D721Med (cell line): ENCODE results near the gene ULBP1.
A peak's percentile ranks its signal among the peaks of the same experiment; 100 is the strongest.
"Not testable (repeated sequence)": the region's sequence is repeated elsewhere in the genome, so short reads cannot be mapped to it uniquely, and the experiment has no call there.

ENCODE experiments used
- DNase-seq: peaks from one replicate; pipeline ENCODE4 v3.0.0; 2011; ENCODE audit warnings: low spot score; ENCODE audit not compliant: insufficient read length
- FAIRE-seq: peaks from 2 replicates; lab custom pipeline; 2011; peaks lifted over from hg19 to GRCh38; lab: Jason Lieb, UNC
- TF ChIP-seq, protein P1 (sequence below): IDR thresholded peaks from 2 replicates; pipeline ENCODE4 v1.5.1; 2012; ENCODE audit warnings: mild to moderate bottlenecking, control low read depth; ENCODE audit not compliant: insufficient read depth; ENCODE audit errors: missing control alignments

Gene ULBP1

DNA sequence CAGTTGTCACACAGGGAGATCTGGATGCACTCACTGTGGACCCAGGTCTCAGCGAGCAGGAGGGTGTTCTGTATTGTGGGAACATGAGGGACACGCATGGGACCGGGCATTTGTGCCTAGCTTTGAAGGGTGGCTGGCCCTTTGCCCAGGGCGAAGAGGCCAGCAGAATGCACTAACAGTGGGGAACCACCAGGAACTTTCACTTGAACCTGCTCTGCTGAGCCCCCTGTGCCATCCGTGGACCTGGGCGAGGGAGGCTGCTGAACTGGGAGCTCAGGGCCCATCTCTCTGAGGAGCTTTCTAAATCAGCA, 23.1 kb upstream of the ULBP1 start:
- TF ChIP-seq, protein P1, sequence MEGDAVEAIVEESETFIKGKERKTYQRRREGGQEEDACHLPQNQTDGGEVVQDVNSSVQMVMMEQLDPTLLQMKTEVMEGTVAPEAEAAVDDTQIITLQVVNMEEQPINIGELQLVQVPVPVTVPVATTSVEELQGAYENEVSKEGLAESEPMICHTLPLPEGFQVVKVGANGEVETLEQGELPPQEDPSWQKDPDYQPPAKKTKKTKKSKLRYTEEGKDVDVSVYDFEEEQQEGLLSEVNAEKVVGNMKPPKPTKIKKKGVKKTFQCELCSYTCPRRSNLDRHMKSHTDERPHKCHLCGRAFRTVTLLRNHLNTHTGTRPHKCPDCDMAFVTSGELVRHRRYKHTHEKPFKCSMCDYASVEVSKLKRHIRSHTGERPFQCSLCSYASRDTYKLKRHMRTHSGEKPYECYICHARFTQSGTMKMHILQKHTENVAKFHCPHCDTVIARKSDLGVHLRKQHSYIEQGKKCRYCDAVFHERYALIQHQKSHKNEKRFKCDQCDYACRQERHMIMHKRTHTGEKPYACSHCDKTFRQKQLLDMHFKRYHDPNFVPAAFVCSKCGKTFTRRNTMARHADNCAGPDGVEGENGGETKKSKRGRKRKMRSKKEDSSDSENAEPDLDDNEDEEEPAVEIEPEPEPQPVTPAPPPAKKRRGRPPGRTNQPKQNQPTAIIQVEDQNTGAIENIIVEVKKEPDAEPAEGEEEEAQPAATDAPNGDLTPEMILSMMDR = no peak
- no peak for DNase-seq
- no peak for FAIRE-seq

DNA sequence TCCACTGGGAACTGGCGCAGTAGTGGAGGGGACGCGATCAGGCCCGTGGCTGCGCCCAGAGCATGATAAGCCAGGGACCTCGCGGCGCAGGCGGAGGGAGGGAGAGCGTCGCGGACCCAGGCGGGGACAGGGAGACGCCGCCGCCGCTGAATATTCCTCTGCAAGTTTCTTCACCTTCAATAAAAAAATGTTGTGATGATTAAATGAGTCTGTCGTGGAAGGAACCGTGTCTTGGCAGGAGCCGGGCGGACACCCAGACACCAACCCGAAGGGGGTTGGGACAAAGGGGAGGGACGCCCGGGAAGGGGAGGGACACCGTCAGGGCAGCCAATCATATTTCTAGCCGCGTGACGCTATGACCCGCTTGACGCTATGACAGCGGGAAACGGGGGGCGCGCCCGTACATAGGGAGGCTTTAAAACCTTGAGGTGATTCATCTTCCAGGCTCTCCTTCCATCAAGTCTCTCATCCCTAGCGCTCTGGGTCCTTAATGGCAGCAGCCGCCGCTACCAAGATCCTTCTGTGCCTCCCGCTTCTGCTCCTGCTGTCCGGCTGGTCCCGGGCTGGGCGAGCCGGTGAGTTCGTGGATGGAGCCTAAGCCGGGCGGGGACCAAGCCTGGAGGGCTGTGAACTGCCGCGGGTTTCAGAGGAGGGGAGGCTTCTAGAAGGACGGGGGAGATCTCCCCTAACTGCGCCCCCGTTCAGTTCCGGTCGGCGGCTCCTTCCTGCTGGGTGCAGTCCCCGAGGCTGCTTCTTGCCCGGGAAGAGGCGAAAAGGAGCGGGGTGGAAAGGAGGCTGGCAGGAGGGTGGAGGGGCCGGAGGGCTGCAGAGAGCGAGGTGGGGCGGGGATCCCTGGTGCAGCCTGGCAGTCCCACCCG, 21.9 kb upstream of the ULBP1 start, which contains the start of gene ULBP2:
TSS of gene ULBP2 (plus strand) at position 432 of the 878 bp plus-strand sequence. CDS start at position 491, 59 bp downstream.
- TF ChIP-seq, protein P1 = no peak
- FAIRE-seq = no peak

DNA sequence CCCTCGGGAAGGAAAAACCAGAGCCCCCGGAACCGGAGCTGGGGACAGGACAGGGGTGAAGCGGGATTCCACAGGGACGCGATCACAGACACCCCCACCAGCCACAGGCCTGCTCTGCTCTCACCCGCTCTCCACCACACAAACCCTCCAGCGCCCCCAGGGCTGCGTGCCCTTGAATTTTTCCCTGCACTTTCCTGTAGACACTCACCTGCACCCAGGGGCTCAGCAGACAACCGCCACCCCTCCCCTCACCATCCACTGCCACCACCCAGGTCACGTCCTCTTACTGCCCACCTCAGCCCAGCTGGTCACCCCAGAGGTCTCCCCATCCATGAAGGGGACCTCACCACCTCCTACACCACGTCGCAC, 21.3 kb upstream of the ULBP1 start:
- DNase-seq (no peak), FAIRE-seq (no peak)
- TF ChIP-seq, protein P1 = no peak

More for the DNA sequence above, 21.9 kb upstream of the ULBP1 start, which contains the start of gene ULBP2:
- peak; percentile 92 for DNase-seq

DNA sequence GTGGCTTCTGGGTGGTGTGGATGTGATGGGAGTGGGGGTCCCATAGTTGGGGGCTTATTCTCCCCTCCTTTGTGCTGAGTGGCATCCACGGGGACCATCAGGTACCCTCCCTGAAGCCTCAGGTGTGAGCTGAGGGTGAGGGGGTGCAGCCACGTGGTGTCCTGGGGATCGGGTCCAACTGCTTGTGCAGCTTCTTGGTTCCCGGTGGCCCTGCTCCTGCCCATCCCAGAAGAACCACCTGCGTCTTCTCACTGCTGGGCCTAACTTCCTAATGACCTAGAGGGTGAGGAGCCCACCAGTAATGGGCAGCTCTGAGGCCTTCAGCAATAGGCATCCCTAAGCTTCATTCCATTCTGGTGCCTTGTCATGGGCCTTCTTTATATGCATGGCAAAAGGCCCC, 20.4 kb upstream of the ULBP1 start:
- not testable (repeated sequence) for FAIRE-seq

DNA sequence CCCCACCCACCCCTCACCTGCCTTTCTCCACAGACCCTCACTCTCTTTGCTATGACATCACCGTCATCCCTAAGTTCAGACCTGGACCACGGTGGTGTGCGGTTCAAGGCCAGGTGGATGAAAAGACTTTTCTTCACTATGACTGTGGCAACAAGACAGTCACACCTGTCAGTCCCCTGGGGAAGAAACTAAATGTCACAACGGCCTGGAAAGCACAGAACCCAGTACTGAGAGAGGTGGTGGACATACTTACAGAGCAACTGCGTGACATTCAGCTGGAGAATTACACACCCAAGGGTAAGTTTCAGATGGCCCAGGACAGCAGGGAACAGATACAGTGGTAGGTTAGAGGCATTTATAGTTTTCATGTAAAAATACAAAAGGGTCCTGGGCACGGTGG, 18.5 kb upstream of the ULBP1 start:
- not testable (repeated sequence) for FAIRE-seq, DNase-seq

More for the DNA sequence above, 20.4 kb upstream of the ULBP1 start:
- DNase-seq = not testable (repeated sequence)

DNA sequence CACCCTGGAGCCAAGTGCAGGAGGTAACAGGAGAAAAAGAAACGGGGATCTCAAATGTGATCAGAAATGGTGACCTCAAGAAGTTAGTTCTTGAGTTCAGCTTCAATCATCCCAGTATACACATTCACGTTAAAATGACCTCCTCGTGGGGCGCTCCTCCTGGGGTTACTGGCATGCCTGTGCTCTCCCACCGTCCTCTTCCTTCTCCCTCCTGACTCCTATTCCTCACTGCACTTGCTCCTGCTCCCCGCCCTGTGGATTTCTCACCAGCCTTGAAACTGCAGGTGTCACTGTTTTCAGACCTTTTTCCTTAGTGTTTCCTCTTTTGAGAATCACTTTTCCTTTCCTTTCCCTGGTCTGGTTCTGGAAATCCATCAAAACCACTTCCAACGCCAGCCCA, 17.1 kb upstream of the ULBP1 start:
- not testable (repeated sequence) for DNase-seq, FAIRE-seq

DNA sequence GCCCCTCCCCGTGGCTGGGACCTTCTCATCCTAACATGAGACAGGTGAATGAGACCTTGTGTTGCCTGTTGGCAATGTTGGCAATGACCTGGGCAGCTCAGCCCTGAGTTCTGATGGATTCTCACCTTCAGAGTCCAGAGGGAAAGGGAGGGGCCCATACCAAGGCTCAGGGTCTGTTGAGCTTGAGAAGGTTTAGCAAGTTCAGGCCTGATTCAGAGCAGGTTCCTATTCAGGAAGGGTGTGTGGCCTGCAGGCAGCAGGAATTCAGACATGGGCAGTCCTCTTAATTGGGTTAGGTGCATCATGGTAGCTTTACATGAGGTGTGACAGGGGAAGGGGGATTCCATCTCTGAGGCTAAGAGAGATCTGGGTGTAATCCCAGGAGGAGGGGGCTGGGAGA, 16.2 kb upstream of the ULBP1 start:
- not testable (repeated sequence) for DNase-seq, FAIRE-seq

DNA sequence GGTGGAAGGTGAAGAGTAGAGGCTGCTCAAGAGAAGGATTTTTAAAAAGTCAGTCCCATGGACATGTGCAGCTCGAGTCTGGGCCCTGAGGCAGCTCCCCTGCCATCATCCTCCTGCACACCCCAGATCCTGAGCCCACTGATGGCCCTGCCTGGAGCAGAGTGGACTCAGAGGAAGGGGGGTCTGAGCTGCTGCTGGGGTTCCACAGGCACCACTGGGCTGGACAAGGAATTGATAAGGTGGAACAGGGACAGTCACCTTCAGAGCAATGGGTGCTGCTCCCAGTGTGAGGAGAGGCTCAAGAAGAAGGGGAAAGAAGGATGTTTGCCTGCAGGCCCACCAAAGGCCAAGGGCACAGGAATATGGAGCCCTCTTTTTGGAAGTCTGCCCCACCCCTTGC, 15.7 kb upstream of the ULBP1 start:
- DNase-seq = no peak
- FAIRE-seq = no peak
- TF ChIP-seq, protein P1 = no peak

DNA sequence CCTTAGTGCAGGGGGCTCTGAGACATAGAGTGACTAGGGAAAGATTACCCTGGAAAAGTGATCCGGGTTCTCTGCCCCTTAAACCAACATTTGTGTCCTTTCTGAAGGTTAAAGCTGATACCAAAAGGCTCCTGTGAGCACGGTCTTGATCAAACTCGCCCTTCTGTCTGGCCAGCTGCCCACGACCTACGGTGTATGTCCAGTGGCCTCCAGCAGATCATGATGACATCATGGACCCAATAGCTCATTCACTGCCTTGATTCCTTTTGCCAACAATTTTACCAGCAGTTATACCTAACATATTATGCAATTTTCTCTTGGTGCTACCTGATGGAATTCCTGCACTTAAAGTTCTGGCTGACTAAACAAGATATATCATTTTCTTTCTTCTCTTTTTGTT, 15.1 kb upstream of the ULBP1 start:
- TF ChIP-seq, protein P1 = no peak
- DNase-seq (no peak), FAIRE-seq (no peak)
